Keratinocyte (primary cell): ENCODE data around the gene MARCHF10. TPM values are rescaled to one million over a fixed set of nuclear protein-coding genes. Genes with fewer than 3 reads are reported as not detected.

Experiments used
- DNase-seq: peaks from one replicate; pipeline ENCODE4 v3.0.0-alpha.2; 2011; ENCODE audit warnings: low read depth, missing footprints, low spot score
- FAIRE-seq: peaks from 2 replicates; lab custom pipeline; 2011; peaks lifted over from hg19 to GRCh38; lab: Jason Lieb, UNC
- H2AFZ ChIP-seq: 2 replicates; pipeline ENCODE4 v1.6.0; 2012; ENCODE audit warnings: low read length, control low read depth, inconsistent platforms; ENCODE audit not compliant: control insufficient read depth
- H3K27ac ChIP-seq: 2 replicates; pipeline ENCODE4 v1.5.1; 2011; ENCODE audit warnings: low read length; ENCODE audit not compliant: control insufficient read depth, insufficient read depth
- H3K27me3 ChIP-seq: 3 replicates; pipeline ENCODE4 v1.6.0; 2011; ENCODE audit warnings: low read length; ENCODE audit not compliant: control insufficient read depth, insufficient read depth; ENCODE audit errors: extremely low read depth
- H3K36me3 ChIP-seq, 2 experiments: 2 replicates in 1 of 2; 3 replicates in 1 of 2; pipeline ENCODE4 v1.5.1; 2011; ENCODE audit warnings: low read length in 2 of 2, mild to moderate bottlenecking in 1 of 2; ENCODE audit not compliant: control insufficient read depth in 2 of 2, insufficient read depth in 2 of 2; ENCODE audit errors: extremely low read depth in 1 of 2
- H3K4me1 ChIP-seq: 3 replicates; pipeline ENCODE4 v1.5.1; 2011; ENCODE audit warnings: low read length; ENCODE audit not compliant: control insufficient read depth, insufficient read depth; ENCODE audit errors: extremely low read depth
- H3K4me2 ChIP-seq: 3 replicates; pipeline ENCODE4 v1.6.0; 2011; ENCODE audit warnings: low read depth, low read length; ENCODE audit not compliant: control insufficient read depth, insufficient read depth; ENCODE audit errors: extremely low read depth
- H3K4me3 ChIP-seq, 3 experiments: fragments of 200-600 bp in 1 of 3; sonication (generic) in 1 of 3; 2 replicates in 2 of 3; 3 replicates in 1 of 3; pipeline ENCODE4 v1.5.1; 2011 to 2016; ENCODE audit warnings: low read length in 3 of 3, mild to moderate bottlenecking in 3 of 3, control low read depth in 2 of 3, inconsistent platforms in 1 of 3, low read depth in 1 of 3, mixed read lengths in 1 of 3, mixed run types in 1 of 3, moderate library complexity in 1 of 3; ENCODE audit not compliant: control insufficient read depth in 2 of 3, insufficient read depth in 2 of 3; ENCODE audit errors: extremely low read depth in 1 of 3
- H3K79me2 ChIP-seq: 2 replicates; pipeline ENCODE4 v1.6.0; 2012; ENCODE audit warnings: low read length; ENCODE audit not compliant: control insufficient read depth, insufficient read depth
- H3K9ac ChIP-seq: 3 replicates; pipeline ENCODE4 v1.6.0; 2011; ENCODE audit warnings: low read length; ENCODE audit not compliant: control insufficient read depth, insufficient read depth; ENCODE audit errors: extremely low read depth
- H3K9me1 ChIP-seq: 3 replicates; pipeline ENCODE4 v1.6.0; 2011; ENCODE audit warnings: low read length; ENCODE audit not compliant: control insufficient read depth, insufficient read depth; ENCODE audit errors: extremely low read depth
- H3K9me3 ChIP-seq: 2 replicates; pipeline ENCODE4 v1.5.1; 2012; ENCODE audit warnings: low read depth, low read length; ENCODE audit not compliant: control insufficient read depth
- H4K20me1 ChIP-seq: 3 replicates; pipeline ENCODE4 v1.6.0; 2011; ENCODE audit warnings: low read length; ENCODE audit not compliant: control insufficient read depth, insufficient read depth; ENCODE audit errors: extremely low read depth
- EZH2 ChIP-seq: IDR thresholded peaks from one replicate; pipeline ENCODE4 v1.6.1; 2012; ENCODE audit warnings: inconsistent platforms, mild to moderate bottlenecking, low read length, moderate library complexity
- dilution Hi-C: fragments of 300-500 bp; cut with MboI; formaldehyde crosslinking; loops from one replicate; pipeline ENCODE4 v1.7.0; 2020; ENCODE audit warnings: low sequenced_read_pairs; ENCODE audit not compliant: extremely low pct_ligation_motif_present
- polyA plus RNA-seq, 5 experiments: library from polyadenylated mRNA; depleted of rRNA in 3 of 5; stranded (reverse) in 3 of 5; stranded (forward) in 1 of 5; unstranded in 1 of 5; fragments of >200 nt; gene quantifications; 1 replicate in 1 of 5; 2 replicates in 3 of 5; 3 replicates in 1 of 5; pipeline versions ENCODE4 v1.2.1 to v1.2.3, GENCODE V29; 2011 to 2012; ENCODE audit warnings: missing spikeins in 2 of 5, low read depth in 1 of 5, low replicate concordance in 1 of 5
- TF ChIP-seq, protein P1 (sequence below), 3 experiments: IDR thresholded peaks in 1 of 3; conservative IDR thresholded peaks in 1 of 3; optimal IDR thresholded peaks in 1 of 3; 2 replicates in 2 of 3; 3 replicates in 1 of 3; pipeline versions ENCODE3 to v1.5.1; 2011; ENCODE audit warnings: low read length in 3 of 3, mild to moderate bottlenecking in 3 of 3, moderate library complexity in 2 of 3, control low read depth in 1 of 3, inconsistent platforms in 1 of 3; ENCODE audit not compliant: insufficient read depth in 2 of 3; ENCODE audit errors: extremely low read depth in 1 of 3

MARCHF10 gene
- polyA plus RNA-seq, 1 donor (not counting 4 experiments of a cell fraction or from before 2014, with no cell fraction given): not detected

DNA sequence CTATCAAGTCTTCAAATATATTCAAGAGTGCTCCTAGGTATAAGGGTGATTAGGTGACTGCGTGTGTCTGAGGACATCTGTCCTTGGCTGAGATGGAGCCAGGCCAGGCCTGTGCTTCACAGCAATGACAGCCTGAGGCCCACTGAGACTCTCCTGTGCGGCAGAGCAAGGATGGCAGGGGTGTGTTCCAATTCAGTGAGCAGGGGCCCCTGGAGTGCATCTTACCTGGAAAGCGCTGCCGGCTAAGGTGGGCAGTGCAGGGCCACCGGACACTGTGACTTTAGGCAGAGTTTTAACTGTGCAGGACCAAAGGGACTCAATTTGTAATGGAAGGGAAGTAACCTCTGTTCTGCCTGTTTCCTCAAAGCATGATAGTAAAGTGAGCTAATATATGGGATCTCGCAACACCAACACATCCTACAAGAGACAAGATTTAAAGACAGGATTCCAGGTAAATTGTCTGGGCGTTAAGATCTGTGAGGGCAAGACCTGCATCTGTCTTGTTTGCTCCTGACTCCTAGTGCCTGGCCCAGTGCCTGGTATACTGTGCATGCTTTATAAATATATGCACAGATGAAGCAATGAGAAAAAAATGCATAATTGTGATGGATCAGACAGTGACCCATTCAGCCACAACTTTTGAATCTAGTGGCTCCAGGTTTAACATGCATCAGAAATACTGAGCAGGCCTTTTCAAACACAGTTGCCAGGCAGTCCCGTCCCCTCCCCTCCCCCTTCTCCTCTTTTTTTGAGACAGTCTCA lies 93.9 kb downstream of the MARCHF10 start:
- Histone ChIP-seq H3K27ac (no peak overlapping the region), H2AFZ (no peak overlapping the region), H3K9me3 (no peaks in the 10 kb centered on the region), H4K20me1 (no peaks in the 10 kb centered on the region), H3K9me1 (no peaks in the 10 kb centered on the region), H3K4me3 (no peak overlapping the region), H3K9ac (no peak overlapping the region), H3K27me3 (no peaks in the 10 kb centered on the region), H3K36me3 (no peaks in the 10 kb centered on the region), H3K4me1 (peaks cover 24% of the 10 kb centered on the region), H3K79me2 (no peaks in the 10 kb centered on the region), H3K4me2 (no peak overlapping the region)
- FAIRE-seq (peak; percentile 17), DNase-seq (no peak)
- dilution Hi-C loops: no loop called here
- TF ChIP-seq EZH2: no peak
- TF ChIP-seq, protein P1, sequence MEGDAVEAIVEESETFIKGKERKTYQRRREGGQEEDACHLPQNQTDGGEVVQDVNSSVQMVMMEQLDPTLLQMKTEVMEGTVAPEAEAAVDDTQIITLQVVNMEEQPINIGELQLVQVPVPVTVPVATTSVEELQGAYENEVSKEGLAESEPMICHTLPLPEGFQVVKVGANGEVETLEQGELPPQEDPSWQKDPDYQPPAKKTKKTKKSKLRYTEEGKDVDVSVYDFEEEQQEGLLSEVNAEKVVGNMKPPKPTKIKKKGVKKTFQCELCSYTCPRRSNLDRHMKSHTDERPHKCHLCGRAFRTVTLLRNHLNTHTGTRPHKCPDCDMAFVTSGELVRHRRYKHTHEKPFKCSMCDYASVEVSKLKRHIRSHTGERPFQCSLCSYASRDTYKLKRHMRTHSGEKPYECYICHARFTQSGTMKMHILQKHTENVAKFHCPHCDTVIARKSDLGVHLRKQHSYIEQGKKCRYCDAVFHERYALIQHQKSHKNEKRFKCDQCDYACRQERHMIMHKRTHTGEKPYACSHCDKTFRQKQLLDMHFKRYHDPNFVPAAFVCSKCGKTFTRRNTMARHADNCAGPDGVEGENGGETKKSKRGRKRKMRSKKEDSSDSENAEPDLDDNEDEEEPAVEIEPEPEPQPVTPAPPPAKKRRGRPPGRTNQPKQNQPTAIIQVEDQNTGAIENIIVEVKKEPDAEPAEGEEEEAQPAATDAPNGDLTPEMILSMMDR (optimal IDR thresholded peaks at IDR 0.05 in 1 of 3, IDR thresholded peaks at IDR 0.05 in 1 of 3, conservative IDR thresholded peaks at IDR 0.05 in 1 of 3; ENCODE audit: extremely low read depth in 1 of 3, insufficient read depth in 2 of 3, low read length in 3 of 3): no peak

DNA sequence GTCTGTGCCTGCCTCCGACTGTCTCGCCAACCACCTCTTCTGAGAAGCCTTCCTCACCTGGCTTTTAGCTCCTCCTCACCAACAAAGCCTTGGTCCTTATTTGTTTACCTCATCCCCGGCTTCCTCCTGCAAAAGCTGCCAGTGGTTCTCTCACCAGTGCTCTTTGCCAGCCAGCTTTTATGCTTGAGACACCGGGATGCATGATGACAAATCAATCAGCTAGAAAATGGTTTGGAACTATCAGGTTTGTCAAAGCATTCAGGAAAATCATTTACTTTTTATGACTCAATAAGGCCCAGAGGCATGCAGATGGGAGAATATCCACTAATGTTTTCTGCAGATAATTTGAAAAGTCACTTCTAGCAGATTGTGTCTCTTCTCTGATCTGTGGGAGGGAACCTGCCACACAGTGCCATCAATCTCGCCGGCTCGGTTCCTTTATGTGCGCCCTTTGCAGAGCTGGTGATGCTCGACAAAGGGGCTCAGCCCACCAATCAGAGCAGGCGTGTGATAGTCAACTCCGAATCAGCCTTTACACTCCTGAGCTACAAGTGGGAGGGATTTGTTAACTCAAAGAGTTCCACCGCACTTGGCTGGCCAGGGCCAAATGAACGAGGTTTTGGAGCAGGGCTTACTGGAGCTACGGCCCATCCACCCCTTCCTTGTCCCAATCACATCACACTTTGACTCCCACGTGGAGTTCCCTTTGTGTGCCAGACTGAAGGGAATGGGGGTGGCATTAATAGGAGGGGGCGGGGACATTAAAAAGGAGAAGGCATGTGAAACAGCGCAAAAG lies 94.8 kb downstream of the MARCHF10 start:
- H3K9me1 ChIP-seq: no peaks in the 10 kb centered on the region
- no peak overlapping the region for H3K27ac ChIP-seq
- DNase-seq (no peak), FAIRE-seq (no peak)
- no peak overlapping the region for H3K4me3 ChIP-seq
- no peak overlapping the region for H3K4me2 ChIP-seq
- no peaks in the 10 kb centered on the region for H3K79me2 ChIP-seq
- H3K9me3 ChIP-seq: no peaks in the 10 kb centered on the region
- H3K27me3 ChIP-seq: no peaks in the 10 kb centered on the region
- no peak overlapping the region for H3K9ac ChIP-seq
- no peaks in the 10 kb centered on the region for H4K20me1 ChIP-seq
- TF ChIP-seq, protein P1 (optimal IDR thresholded peaks at IDR 0.05 in 1 of 3, IDR thresholded peaks at IDR 0.05 in 1 of 3, conservative IDR thresholded peaks at IDR 0.05 in 1 of 3; ENCODE audit: extremely low read depth in 1 of 3, insufficient read depth in 2 of 3, low read length in 3 of 3): no peak
- no peak for TF ChIP-seq EZH2
- H3K36me3 ChIP-seq: no peaks in the 10 kb centered on the region
- no peak overlapping the region for H2AFZ ChIP-seq
- peaks cover 20% of the 10 kb centered on the region for H3K4me1 ChIP-seq
- dilution Hi-C loops: no loop called here
